Measurements from ENCODE around the gene WNT7B. TPM values are rescaled to one million over a fixed set of nuclear protein-coding genes. Genes with fewer than 3 reads are reported as not detected.

WNT7B gene
- total RNA-seq, 4 donors from 2014 or later, result not detected

DNA sequence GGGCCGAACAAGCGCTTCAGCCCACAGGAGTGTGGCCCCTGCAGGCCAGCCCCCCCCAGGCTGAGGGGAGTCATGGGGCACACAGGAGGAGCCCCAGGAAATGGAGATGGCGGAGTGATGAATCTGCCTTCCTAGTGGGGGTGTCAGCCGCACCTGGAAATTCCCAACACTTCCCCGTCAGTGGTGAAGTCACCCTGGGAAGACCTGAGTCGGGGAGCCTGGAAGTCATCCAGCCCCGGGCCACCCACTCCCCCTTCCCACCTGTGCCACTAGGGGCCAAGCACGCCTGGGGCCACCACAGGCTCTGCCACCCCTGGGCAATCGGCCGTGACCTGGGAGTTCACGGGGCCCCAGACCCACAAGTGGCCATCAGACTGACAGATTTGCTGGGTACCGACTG is 12.6 kb downstream of the WNT7B start:
- no peak overlapping the region for H3K27ac ChIP-seq
- no peak for TF ChIP-seq EP300 (IDR thresholded peaks at IDR 0.05)
- TF ChIP-seq POLR2A (IDR thresholded peaks at IDR 0.05), result no peak
- TF ChIP-seq, protein P1, sequence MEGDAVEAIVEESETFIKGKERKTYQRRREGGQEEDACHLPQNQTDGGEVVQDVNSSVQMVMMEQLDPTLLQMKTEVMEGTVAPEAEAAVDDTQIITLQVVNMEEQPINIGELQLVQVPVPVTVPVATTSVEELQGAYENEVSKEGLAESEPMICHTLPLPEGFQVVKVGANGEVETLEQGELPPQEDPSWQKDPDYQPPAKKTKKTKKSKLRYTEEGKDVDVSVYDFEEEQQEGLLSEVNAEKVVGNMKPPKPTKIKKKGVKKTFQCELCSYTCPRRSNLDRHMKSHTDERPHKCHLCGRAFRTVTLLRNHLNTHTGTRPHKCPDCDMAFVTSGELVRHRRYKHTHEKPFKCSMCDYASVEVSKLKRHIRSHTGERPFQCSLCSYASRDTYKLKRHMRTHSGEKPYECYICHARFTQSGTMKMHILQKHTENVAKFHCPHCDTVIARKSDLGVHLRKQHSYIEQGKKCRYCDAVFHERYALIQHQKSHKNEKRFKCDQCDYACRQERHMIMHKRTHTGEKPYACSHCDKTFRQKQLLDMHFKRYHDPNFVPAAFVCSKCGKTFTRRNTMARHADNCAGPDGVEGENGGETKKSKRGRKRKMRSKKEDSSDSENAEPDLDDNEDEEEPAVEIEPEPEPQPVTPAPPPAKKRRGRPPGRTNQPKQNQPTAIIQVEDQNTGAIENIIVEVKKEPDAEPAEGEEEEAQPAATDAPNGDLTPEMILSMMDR (IDR thresholded peaks at IDR 0.05), result no peak
- peaks cover 0 to 56% of the 10 kb centered on the region in 2 donors for H3K27me3 ChIP-seq
- 87 to 100% methylated on average over 3 to 9 of the region's 12 CpGs for WGBS, 2 donors
- no peaks in the 10 kb centered on the region for H3K9me3 ChIP-seq
- H3K36me3 ChIP-seq, result no peaks in the 10 kb centered on the region
- no peak for DNase-seq (ENCODE audit: low spot score in 2 of 2)
- no peak overlapping the region for H3K4me3 ChIP-seq
- H3K4me1 ChIP-seq, result peaks cover 0 to 7% (median 0%) of the 10 kb centered on the region in 4 donors

DNA sequence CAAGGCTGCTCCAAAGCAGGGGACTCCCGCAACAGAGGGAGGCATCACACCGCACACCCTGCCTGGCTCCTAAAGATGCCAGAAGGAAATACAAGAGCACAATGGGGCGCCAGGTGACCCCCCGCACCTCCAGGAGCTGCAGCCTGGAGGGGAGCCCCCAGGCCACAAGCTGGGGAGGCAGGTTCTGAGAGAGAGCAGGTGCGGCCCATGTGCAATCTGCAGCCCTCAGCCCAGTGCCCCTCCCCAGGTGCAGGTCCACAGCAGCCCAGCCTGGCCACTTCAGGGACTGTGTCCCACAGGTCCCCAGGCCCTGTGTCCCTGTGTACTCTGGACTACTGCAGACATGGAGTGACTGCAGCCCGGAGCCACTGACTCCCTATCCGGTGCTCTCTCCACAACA is 13.1 kb downstream of the WNT7B start:
- H3K9me3 ChIP-seq, result no peaks in the 10 kb centered on the region
- no peak overlapping the region for H3K27ac ChIP-seq
- DNase-seq (ENCODE audit: low spot score in 2 of 2), result no peak
- TF ChIP-seq, protein P1 (IDR thresholded peaks at IDR 0.05), result no peak
- no peak for TF ChIP-seq POLR2A (IDR thresholded peaks at IDR 0.05)
- no peak for TF ChIP-seq EP300 (IDR thresholded peaks at IDR 0.05)
- peaks cover 0 to 7% (median 0%) of the 10 kb centered on the region in 4 donors for H3K4me1 ChIP-seq
- peaks cover 0 to 51% of the 10 kb centered on the region in 2 donors for H3K27me3 ChIP-seq
- 90 to 91% methylated on average over 4 to 5 of the region's 7 CpGs for WGBS, 2 donors
- no peak overlapping the region for H3K4me3 ChIP-seq
- no peaks in the 10 kb centered on the region for H3K36me3 ChIP-seq

DNA sequence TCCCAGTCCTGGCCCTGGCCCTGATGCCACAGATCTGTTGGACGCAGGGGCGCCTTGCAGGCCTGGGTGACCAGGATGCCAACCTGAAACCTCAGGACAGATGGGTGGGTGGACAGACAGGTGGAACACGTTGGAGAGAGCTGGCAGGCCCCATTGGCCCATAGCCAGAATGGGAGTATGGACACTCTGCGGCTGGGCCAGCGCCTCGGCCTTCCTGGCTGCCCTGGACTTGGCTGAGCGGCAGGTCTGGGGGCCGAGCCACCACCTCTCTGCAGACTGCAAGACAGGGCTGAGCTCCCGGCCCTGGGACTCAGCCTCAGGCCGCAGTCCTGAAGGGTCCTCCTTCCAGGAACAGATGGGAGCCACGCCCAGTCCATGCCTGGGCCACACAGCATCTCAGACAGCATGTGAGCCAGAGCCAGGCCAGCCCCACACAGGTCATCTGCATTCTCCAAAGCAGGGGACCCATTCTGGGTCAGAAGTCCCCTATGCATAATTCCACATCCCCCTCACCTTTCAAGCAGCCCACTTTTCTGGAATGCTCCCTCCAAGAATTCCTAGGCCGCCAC is 14.1 kb downstream of the WNT7B start:
- Histone ChIP-seq H3K36me3 (no peaks in the 10 kb centered on the region), H3K27me3 (peaks cover 0 to 41% of the 10 kb centered on the region in 2 donors), H3K9me3 (no peaks in the 10 kb centered on the region), H3K27ac (no peak overlapping the region), H3K4me3 (no peak overlapping the region), H3K4me1 (peaks cover 0 to 7% (median 0%) of the 10 kb centered on the region in 4 donors)
- WGBS, 2 donors, result 66 to 100% methylated on average over 3 to 12 of the region's 12 CpGs
- no peak for TF ChIP-seq POLR2A (IDR thresholded peaks at IDR 0.05)
- TF ChIP-seq EP300 (IDR thresholded peaks at IDR 0.05), result no peak
- TF ChIP-seq, protein P1 (IDR thresholded peaks at IDR 0.05), result no peak
- no peak for DNase-seq (ENCODE audit: low spot score in 2 of 2)

DNA sequence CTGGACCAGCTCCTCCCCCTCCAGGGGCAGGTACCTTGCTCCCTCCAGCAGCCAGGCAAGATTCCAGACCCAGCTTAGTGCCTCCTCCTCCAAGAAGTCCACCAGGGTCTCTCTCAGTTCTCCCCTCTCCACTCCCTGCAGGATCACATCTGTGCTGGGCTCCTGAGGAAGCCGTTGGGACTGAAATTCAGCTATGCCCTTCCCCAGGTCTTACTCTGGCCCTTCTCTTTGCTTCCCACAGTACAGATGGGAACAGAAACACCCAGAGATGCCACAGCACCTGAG is 14.6 kb downstream of the WNT7B start:
- Histone ChIP-seq H3K27me3 (peaks cover 0 to 36% of the 10 kb centered on the region in 2 donors), H3K4me3 (no peak overlapping the region), H3K36me3 (no peaks in the 10 kb centered on the region), H3K4me1 (peaks cover 0 to 7% (median 0%) of the 10 kb centered on the region in 4 donors), H3K27ac (no peak overlapping the region), H3K9me3 (no peaks in the 10 kb centered on the region)
- TF ChIP-seq POLR2A (IDR thresholded peaks at IDR 0.05) (no peak), EP300 (IDR thresholded peaks at IDR 0.05) (no peak)
- TF ChIP-seq, protein P1 (IDR thresholded peaks at IDR 0.05), result no peak
- no peak for DNase-seq (ENCODE audit: low spot score in 2 of 2)
- WGBS, 2 donors, result 82 to 88% methylated on average over 1 of the region's 1 CpG

DNA sequence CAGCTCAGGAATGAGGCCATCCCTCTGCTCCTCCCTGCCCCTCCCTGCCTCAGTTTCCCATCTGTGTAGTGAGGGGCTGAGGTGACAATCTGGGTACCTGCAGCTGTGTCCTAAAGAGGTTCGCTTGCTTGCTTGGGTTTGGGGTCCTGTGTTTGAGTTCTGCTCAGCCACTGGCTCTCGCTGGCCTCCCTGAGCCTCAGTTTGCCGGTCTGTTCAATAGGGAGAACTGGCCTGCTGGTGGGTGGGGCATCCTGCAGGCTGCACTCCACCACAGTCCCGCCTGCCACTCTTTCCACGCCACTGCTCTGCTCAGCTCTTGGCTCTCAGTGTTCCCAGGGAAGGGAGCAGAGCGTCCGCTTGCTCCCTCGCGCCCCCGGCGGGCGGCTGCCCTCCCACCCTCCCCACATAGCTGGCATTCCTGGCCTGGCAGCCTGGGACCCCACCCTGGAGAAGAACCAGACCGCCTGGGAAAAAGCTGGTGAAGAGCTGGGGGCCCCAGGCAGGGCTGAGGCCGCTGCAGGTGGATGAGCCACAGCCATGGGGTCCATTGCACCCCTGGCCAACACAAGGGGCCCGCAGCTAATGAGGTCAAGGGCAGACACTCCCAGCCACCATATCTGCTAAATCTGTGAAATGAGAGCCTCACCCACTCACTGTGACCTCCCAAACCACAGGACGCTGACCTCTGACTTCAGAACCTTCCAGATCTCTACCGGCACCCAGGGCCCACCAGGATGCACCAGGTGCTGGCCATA is 15.1 kb downstream of the WNT7B start:
- no peak for DNase-seq (ENCODE audit: low spot score in 2 of 2)
- H3K36me3 ChIP-seq, result no peaks in the 10 kb centered on the region
- no peak overlapping the region for H3K27ac ChIP-seq
- WGBS, 2 donors, result 66 to 67% methylated on average over 12 to 17 of the region's 17 CpGs
- TF ChIP-seq, protein P1 (IDR thresholded peaks at IDR 0.05), result no peak
- no peak for TF ChIP-seq EP300 (IDR thresholded peaks at IDR 0.05)
- TF ChIP-seq POLR2A (IDR thresholded peaks at IDR 0.05), result no peak
- H3K27me3 ChIP-seq, result peaks cover 0 to 32% of the 10 kb centered on the region in 2 donors
- H3K4me1 ChIP-seq, result peaks cover 0 to 3% (median 0%) of the 10 kb centered on the region in 4 donors
- no peak overlapping the region for H3K4me3 ChIP-seq
- H3K9me3 ChIP-seq, result no peaks in the 10 kb centered on the region
